HG03060 (cell line): ENCODE measurements around the gene ZNF8.
"Not testable (repeated sequence)": the region's sequence is repeated elsewhere in the genome, so short reads cannot be mapped to it uniquely, and the experiment has no call there.

ENCODE experiments used
- ATAC-seq: cut with Tn5 transposase; IDR thresholded peaks from one replicate; pipeline ENCODE4 v1.9.1; 2021; ENCODE audit warnings: low read depth, moderate number of reproducible peaks; ENCODE audit not compliant: unreplicated experiment

ZNF8 gene

DNA sequence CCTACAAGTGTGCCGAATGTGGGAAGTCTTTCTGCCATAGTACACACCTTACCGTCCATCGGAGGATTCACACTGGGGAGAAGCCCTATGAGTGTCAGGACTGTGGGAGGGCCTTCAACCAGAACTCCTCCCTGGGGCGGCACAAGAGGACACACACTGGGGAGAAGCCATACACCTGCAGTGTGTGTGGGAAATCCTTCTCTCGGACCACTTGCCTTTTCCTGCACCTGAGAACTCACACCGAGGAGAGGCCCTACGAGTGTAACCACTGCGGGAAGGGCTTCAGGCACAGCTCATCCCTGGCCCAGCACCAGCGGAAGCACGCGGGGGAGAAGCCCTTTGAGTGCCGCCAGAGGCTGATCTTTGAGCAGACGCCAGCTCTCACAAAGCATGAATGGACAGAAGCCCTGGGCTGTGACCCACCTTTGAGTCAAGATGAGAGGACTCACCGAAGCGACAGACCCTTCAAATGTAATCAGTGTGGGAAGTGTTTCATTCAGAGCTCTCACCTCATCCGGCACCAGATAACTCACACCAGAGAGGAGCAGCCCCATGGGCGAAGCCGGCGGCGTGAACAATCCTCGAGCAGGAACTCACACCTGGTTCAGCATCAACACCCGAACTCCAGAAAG is 16.1 kb downstream of the ZNF8 start:
- no peak for ATAC-seq

DNA sequence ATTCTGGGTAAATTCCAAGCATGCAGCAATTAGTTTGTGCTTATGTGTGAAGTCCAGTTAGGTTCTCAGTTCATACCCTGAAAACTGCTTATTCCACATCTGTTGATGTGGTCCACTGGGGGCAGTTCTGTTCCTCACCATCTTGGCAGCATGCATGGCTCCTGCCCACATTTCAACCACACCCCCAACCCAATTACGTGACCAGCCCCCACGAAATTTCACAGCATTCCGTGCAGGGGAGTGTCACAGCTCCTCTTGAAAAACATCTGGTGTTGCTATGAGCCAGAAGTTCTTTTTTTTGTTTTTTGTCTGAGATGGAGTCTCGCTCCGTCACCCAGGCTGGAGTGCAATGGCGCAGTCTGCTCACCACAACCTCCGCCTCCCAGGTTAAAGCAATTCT is 17.3 kb downstream of the ZNF8 start:
- no peak for ATAC-seq

GRCh38 chr19:58300620-58301019 is 21.9 kb downstream of the ZNF8 start:
- no peak for ATAC-seq

- no peak for ATAC-seq
These were observed 25.5 kb downstream of the ZNF8 start for GRCh38 chr19:58304255-58304654.

GRCh38 chr19:58304748-58305064 is 26.0 kb downstream of the ZNF8 start:
- ATAC-seq = no peak

DNA sequence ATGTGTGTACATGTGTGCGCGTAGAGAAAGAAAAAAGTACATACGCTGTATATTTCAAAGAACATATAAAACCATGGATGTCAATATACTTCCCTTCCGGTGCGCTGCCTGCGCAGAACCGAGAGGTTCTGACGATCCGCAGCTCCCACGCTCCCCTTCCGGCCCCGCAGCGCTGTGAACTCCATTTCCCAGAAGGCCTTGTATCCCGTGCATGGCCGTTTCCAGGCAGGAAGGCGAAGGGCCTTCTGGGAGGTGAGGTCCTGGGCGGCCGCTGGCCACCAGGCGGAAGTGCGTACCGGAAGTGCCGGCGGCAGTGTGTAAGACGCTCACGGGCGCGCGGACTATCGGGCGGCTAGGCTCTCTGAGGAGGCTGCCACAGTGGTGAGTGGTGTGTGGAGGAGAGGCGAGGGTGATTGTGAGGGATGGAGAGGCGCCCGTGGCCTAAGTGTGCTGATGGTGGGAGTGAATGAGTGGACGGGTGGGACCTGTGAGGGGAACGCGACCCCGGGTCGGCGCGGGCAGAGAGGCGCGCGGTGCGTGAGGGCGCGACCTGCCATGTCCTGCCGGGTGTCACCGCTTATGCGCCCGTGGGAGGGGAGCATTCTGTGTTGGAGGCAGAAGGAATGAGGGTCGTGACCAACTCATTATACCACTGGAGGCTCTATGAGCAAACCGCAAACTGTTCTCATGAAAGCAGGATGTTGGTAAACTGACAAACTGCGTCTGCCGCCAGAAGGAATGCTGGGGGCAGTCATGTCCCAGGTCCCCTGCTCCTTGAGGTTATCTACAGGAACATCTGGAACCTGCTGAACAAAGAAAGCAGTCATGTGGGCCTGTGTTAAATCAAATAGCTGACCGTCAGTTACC is 26.5 kb downstream of the ZNF8 start, which contains the start of gene ERVK3-1:
TSS of gene ERVK3-1 (plus strand) at position 313 of the 867 bp plus-strand sequence. CDS start 6,792 bp downstream, outside the sequence.
- peak; percentile 87 for ATAC-seq

DNA sequence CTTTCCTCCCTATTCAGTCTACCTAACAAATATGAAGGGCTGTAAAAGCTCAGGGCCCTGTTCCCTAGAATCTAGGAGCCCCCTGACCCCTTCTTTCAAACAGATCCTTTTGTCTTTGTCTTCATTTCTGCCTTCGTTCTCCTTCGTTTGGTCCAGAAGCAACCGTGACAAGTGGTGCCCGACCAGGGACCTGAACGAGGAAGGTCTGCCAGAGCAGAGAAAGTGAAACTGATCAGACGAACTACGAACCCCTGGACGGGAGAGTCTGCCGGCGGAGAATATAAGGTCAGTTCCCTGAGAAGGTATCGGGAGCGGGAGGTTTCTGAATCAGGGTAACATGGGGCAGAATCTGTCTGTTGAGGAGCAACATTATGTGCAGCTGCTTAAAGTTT is 27.2 kb downstream of the ZNF8 start:
- no peak for ATAC-seq

- ATAC-seq = no peak
These were observed 29.0 kb downstream of the ZNF8 start for GRCh38 chr19:58307736-58308135.

DNA sequence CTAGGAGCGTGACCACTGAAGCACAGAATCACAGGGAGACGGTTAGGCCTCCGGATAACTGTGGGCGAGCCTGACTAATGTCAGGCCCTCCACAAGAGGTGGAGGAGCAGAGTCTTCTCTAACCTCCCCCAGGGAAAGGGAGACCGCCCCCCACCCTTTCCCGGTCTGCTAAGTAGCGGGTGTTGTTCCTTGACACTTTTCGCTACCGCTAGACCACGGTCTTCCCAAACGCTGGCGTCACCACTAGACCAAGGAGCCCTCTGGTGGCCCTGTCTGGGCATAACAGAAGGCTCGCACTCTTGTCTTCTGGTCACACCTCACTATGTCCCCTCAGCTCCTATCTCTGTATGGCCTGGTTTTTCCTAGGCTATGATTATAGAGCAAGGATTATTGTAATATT is 31.9 kb downstream of the ZNF8 start:
- not testable (repeated sequence) for ATAC-seq

- ATAC-seq = no peak
These were observed 32.6 kb downstream of the ZNF8 start for GRCh38 chr19:58311345-58311865.

GRCh38 chr19:58315580-58315979 is 36.8 kb downstream of the ZNF8 start:
- ATAC-seq = no peak

GRCh38 chr19:58317476-58318072 is 38.8 kb downstream of the ZNF8 start:
- no peak for ATAC-seq

- ATAC-seq = no peak
These were observed 39.5 kb downstream of the ZNF8 start for GRCh38 chr19:58318297-58318696.

DNA sequence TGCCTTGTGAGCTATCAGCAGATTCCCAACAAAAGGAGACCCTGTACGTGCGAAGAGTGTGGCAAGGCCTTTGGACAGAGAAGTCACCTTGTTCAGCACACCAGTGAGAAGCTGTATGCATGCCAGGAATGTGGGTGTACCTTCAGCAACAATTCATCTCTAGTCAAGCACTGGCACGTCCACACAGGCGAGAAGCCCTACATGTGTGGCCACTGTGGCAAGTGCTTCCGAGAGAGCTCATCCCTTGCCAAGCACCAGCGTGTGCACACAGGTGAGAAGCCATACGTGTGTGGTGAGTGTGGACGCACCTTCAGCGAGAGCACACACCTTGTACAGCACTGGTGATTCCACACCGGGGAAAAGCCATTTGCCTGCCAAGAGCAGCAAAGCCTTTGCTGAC is 40.5 kb downstream of the ZNF8 start:
- no peak for ATAC-seq

DNA sequence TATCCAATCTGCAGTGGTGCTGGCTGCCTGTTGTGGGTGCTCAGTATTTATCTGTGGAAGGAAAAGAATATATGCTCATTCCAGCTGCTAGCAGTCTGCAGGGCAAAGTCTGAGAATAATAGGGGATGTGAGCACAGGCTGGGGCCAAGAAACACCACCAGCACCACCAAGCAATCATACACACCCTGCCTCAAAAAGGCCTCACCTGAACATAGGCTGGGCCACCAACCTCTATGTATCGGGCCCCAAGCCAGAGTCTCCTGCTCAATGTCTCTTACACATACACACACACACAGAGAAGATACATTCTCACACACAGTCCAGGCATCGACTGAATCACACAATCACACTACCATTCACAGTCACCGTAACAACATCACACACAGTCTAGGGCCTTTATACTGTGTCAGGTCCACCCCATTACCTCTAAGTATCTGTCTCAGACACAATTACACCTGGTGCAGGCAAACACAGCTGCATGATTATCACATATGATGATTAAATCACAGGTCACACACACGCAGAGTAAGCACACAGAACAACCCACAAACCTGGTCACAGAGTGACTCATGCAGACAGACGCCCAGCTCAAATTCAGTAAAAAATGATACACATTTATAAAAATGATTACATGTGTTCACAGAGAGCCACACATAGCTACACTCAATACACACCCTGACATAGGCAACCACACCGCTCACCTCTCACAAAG is 46.7 kb downstream of the ZNF8 start:
- ATAC-seq = no peak

GRCh38 chr19:58326501-58326913 is 47.8 kb downstream of the ZNF8 start:
- ATAC-seq = no peak

GRCh38 chr19:58326914-58327726 is 48.4 kb downstream of the ZNF8 start, which contains the start of gene ZSCAN22:
TSS of gene ZSCAN22 (plus strand) at chr19:58326994. CDS start at chr19:58334803, 7,809 bp downstream.
- ATAC-seq = peak; percentile 76

GRCh38 chr19:58328999-58329398 is 50.2 kb downstream of the ZNF8 start:
- ATAC-seq = no peak

- ATAC-seq = no peak
These were observed 51.7 kb downstream of the ZNF8 start for GRCh38 chr19:58330458-58330857.

DNA sequence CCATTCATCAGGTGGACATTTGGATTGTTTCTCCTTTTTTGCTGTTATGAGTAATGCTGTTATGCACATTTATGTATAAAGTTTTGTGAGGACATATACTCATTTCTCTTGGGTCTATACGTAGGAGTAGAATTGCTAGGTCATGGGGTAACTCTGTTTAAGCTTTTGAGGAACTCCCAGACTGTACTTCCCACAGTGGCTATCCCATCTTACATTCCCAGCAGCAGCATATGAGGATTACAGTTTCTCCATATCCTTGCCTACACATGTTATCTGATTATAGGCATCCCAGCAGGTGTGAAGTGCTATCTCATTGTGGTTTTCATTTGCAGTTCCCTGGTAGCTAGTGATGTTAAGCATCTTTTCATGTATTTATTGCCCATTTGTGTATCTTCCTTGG is 53.9 kb downstream of the ZNF8 start:
- no peak for ATAC-seq
